HepG2 (cell line): ENCODE measurements around the gene TAF3. TPM values are rescaled to one million over a fixed set of nuclear protein-coding genes. Genes with fewer than 3 reads are reported as not detected.
A peak's percentile ranks its signal among the peaks of the same experiment; 100 is the strongest.

Experiments
- ATAC-seq: fragments of 200-7000 bp; cut with Tn5 transposase; 3 replicates; pipeline ENCODE4 v1.9.1; 2020; ENCODE audit warnings: mild to moderate bottlenecking, moderate library complexity
- BruUV-seq: library from RNA; stranded (reverse); fragments of 400-500 nt; replicated peaks from 2 replicates; lab custom pipeline; 2021; lab: Mats Ljungman, UMichigan
- CTCF ChIA-PET: fragments of 300-600 bp; formaldehyde crosslinking; extraction: SDS; loops from one replicate; lab custom pipeline; 2021; ENCODE audit warnings: low total read pairs, inconsistent platforms, low intra/inter-chr PET ratio; lab: Yijun Ruan, JAX
- POLR2A ChIA-PET: fragments of 350-600 bp; sonication (Branson Sonifier 250); formaldehyde crosslinking; loops from one replicate; lab custom pipeline; 2020; ENCODE audit warnings: antibody characterized with exemption, inconsistent platforms; lab: Yijun Ruan, JAX
- DNase-seq: peaks from one replicate; pipeline ENCODE4 v3.0.0-alpha.2; 2015; ENCODE audit warnings: low spot score
- FAIRE-seq: peaks from 3 replicates; lab custom pipeline; 2011; peaks lifted over from hg19 to GRCh38; lab: Jason Lieb, UNC
- H2AFZ ChIP-seq: one replicate; pipeline ENCODE4 v1.6.1; 2011; ENCODE audit warnings: low read length, inconsistent platforms
- H3K27ac ChIP-seq: fragments of 300-600 bp; 3 replicates; pipeline ENCODE4 v1.8.0; 2011; ENCODE audit warnings: mixed run types, mild to moderate bottlenecking, mixed read lengths, low read length, inconsistent platforms; ENCODE audit not compliant: insufficient read depth; ENCODE audit errors: extremely low read length
- H3K27me3 ChIP-seq, 2 experiments: fragments of 200-600 bp in 1 of 2; 2 replicates in 1 of 2; 3 replicates in 1 of 2; pipeline versions ENCODE4 v1.6.0 to v1.8.0; 2011; ENCODE audit warnings: low read length in 2 of 2, mild to moderate bottlenecking in 2 of 2, moderate library complexity in 2 of 2, inconsistent platforms in 1 of 2; ENCODE audit not compliant: insufficient read depth in 2 of 2, control insufficient read depth in 1 of 2
- H3K36me3 ChIP-seq, 2 experiments: fragments of 200-600 bp in 1 of 2; replicated peaks in 1 of 2; 2 replicates in 1 of 2; 3 replicates in 1 of 2; pipeline versions ENCODE4 v1.5.1 to v1.8.0; 2011; ENCODE audit warnings: low read length in 2 of 2, inconsistent platforms in 1 of 2; ENCODE audit not compliant: insufficient read depth in 2 of 2, control insufficient read depth in 1 of 2
- H3K4me1 ChIP-seq: 2 replicates; pipeline ENCODE4 v1.5.1; 2012; ENCODE audit warnings: low read length, inconsistent platforms; ENCODE audit not compliant: insufficient read depth
- H3K4me2 ChIP-seq: 2 replicates; pipeline ENCODE4 v1.6.0; 2011; ENCODE audit warnings: low read depth, low read length, inconsistent platforms
- H3K4me3 ChIP-seq, 3 experiments: fragments of 200-600 bp in 1 of 3; sonication (generic), shearing (Covaris generic) in 1 of 3; replicated peaks in 1 of 3; 2 replicates each; pipeline ENCODE4 v1.5.1; 2011 to 2016; ENCODE audit warnings: low read length in 3 of 3, inconsistent platforms in 2 of 3, low read depth in 2 of 3, mild to moderate bottlenecking in 2 of 3, control low read depth in 1 of 3, mixed read lengths in 1 of 3; ENCODE audit not compliant: insufficient read depth in 1 of 3
- H3K79me2 ChIP-seq: one replicate; pipeline ENCODE4 v1.6.1; 2011; ENCODE audit warnings: low read length, inconsistent platforms; ENCODE audit not compliant: insufficient read depth
- H3K9ac ChIP-seq: 2 replicates; pipeline ENCODE4 v1.6.0; 2011; ENCODE audit warnings: mild to moderate bottlenecking, low read depth, low read length, inconsistent platforms; ENCODE audit not compliant: insufficient read depth
- H3K9me3 ChIP-seq: 2 replicates; pipeline ENCODE4 v1.5.1; 2012; ENCODE audit warnings: mild to moderate bottlenecking, low read length
- H4K20me1 ChIP-seq: 2 replicates; pipeline ENCODE4 v1.6.0; 2011; ENCODE audit warnings: inconsistent platforms, mild to moderate bottlenecking, low read length, moderate library complexity; ENCODE audit not compliant: insufficient read depth
- AKAP8 ChIP-seq: sonication (generic); formaldehyde crosslinking; IDR thresholded peaks from 2 replicates; pipeline ENCODE4 v1.5.1; 2020; ENCODE audit warnings: mild to moderate bottlenecking, missing genetic modification reagents
- ATAD3A ChIP-seq: sonication (generic); formaldehyde crosslinking; IDR thresholded peaks from 2 replicates; pipeline ENCODE4 v1.4.0; 2020; ENCODE audit warnings: missing genetic modification reagents
- CERS6 ChIP-seq: sonication (generic); formaldehyde crosslinking; IDR thresholded peaks from 2 replicates; pipeline ENCODE4 v1.5.0; 2020; ENCODE audit warnings: missing genetic modification reagents
- FOXP1 ChIP-seq, 2 experiments: fragments of 450-650 bp in 1 of 2; IDR thresholded peaks; 2 replicates each; pipeline ENCODE4 v1.6.1; 2017 to 2018; ENCODE audit warnings: antibody characterized with exemption in 1 of 2
- GATA4 ChIP-seq: sonication (generic); IDR thresholded peaks from 2 replicates; pipeline ENCODE4 v1.6.1; 2016; ENCODE audit warnings: antibody characterized with exemption, low read depth, borderline replicate concordance
- GMEB2 ChIP-seq: IDR thresholded peaks from 2 replicates; pipeline ENCODE4 v1.6.1; 2016; ENCODE audit warnings: missing biosample characterization, missing genetic modification reagents, low read depth
- KLF6 ChIP-seq: IDR thresholded peaks from 2 replicates; pipeline ENCODE4 v1.8.0; 2016; ENCODE audit warnings: missing biosample characterization, missing genetic modification reagents
- MAFF ChIP-seq: IDR thresholded peaks from 2 replicates; pipeline ENCODE4 v1.6.1; 2011; ENCODE audit warnings: low read depth, low read length, improper control_type of control experiment
- MAFK ChIP-seq, 2 experiments: IDR thresholded peaks in 1 of 2; conservative IDR thresholded peaks in 1 of 2; 2 replicates each; pipeline ENCODE4 v1.6.1; 2011; ENCODE audit warnings: improper control_type of control experiment in 2 of 2, low read length in 2 of 2
- MLX ChIP-seq: IDR thresholded peaks from 2 replicates; pipeline ENCODE4 v1.6.1; 2016
- MXD1 ChIP-seq: sonication (generic); formaldehyde crosslinking; IDR thresholded peaks from 2 replicates; pipeline ENCODE4 v1.4.0; 2020; ENCODE audit warnings: mild to moderate bottlenecking, missing genetic modification reagents
- NFE2 ChIP-seq: sonication (generic); formaldehyde crosslinking; IDR thresholded peaks from 2 replicates; pipeline ENCODE4 v1.4.0; 2020; ENCODE audit warnings: missing genetic modification reagents
- NFE2L2 ChIP-seq: fragments of 150-350 bp; IDR thresholded peaks from 2 replicates; pipeline ENCODE4 v1.6.1; 2014; ENCODE audit warnings: low read length
- NFRKB ChIP-seq: fragments of 450-650 bp; IDR thresholded peaks from 2 replicates; pipeline ENCODE4 v1.6.1; 2017
- PITX1 ChIP-seq: sonication (generic); formaldehyde crosslinking; IDR thresholded peaks from 2 replicates; pipeline ENCODE4 v1.5.1; 2020; ENCODE audit warnings: mild to moderate bottlenecking, missing genetic modification reagents
- ZFX ChIP-seq: sonication (generic); formaldehyde crosslinking; IDR thresholded peaks from 2 replicates; pipeline ENCODE4 v1.4.0; 2020; ENCODE audit warnings: mild to moderate bottlenecking, low read depth, missing genetic modification reagents, moderate library complexity
- ZMYM3 ChIP-seq: sonication (generic); formaldehyde crosslinking; IDR thresholded peaks from 2 replicates; pipeline ENCODE4 v1.5.1; 2020; ENCODE audit warnings: mild to moderate bottlenecking, missing genetic modification reagents
- ZNF367 ChIP-seq: sonication (generic); formaldehyde crosslinking; IDR thresholded peaks from 2 replicates; pipeline ENCODE4 v1.4.0; 2020; ENCODE audit warnings: missing genetic modification reagents, borderline replicate concordance
- ZNF468 ChIP-seq: sonication (generic); formaldehyde crosslinking; IDR thresholded peaks from 2 replicates; pipeline ENCODE4 v1.8.0; 2022; ENCODE audit warnings: mild to moderate bottlenecking, moderate library complexity, missing genetic modification reagents
- ZNF557 ChIP-seq: sonication (generic); formaldehyde crosslinking; IDR thresholded peaks from 2 replicates; pipeline ENCODE4 v1.4.0; 2020; ENCODE audit warnings: missing genetic modification reagents
- ZNF672 ChIP-seq: sonication (generic); formaldehyde crosslinking; IDR thresholded peaks from 2 replicates; pipeline ENCODE4 v1.8.1; 2022; ENCODE audit warnings: missing genetic modification reagents
- ZNF788 ChIP-seq: sonication (generic); formaldehyde crosslinking; IDR thresholded peaks from 2 replicates; pipeline ENCODE4 v1.5.0; 2020; ENCODE audit warnings: mild to moderate bottlenecking, missing genetic modification reagents, borderline replicate concordance
- in situ Hi-C: cut with HindIII; loops from 2 replicates; pipeline ENCODE4 v1.10.0; 2017; ENCODE audit warnings: low pct_unique_long_range_greater_than_20kb; ENCODE audit not compliant: extremely low pct_ligation_motif_present
- intact Hi-C: fragments of 100-400 bp; cut with micrococcal nuclease; formaldehyde crosslinking; loops from one replicate; pipeline ENCODE4 v1.10.0; 2022; ENCODE audit not compliant: unreplicated experiment
- polyA plus RNA-seq, 8 experiments: library from polyadenylated mRNA; depleted of rRNA in 3 of 8; stranded (reverse) in 7 of 8; unstranded in 1 of 8; fragments of >200 nt; fragmentation: Illumina TruSeq in 4 of 8; extraction: Trizol in 4 of 8; gene quantifications; 2 replicates each; pipeline versions ENCODE4 v1.2.1 to v1.2.3, GENCODE V29; 2011 to 2016; ENCODE audit warnings: low read depth in 4 of 8, missing spikeins in 1 of 8, mixed read lengths in 1 of 8; ENCODE audit not compliant: insufficient read depth in 1 of 8
- total RNA-seq, 5 experiments: library from RNA; depleted of rRNA; stranded (reverse); fragments of >200 nt; fragmentation: Illumina TruSeq; extraction: Trizol; gene quantifications; 2 replicates each; pipeline ENCODE4 v1.2.3, GENCODE V29; 2016; ENCODE audit warnings: low read depth in 1 of 5

The TAF3 gene
- total and polyA plus RNA-seq, 2 of the 13 experiments (the other 11 are each of a cell fraction or from before 2014, with no cell fraction given): 1.7 to 2.9 TPM

GRCh38 chr10:7956508-7956907 is 138.2 kb downstream of the TAF3 start:
- DNase-seq (no peak), FAIRE-seq (no peak), ATAC-seq (no peak)
- no peak overlapping the region for H3K4me3 ChIP-seq
- H3K4me2 ChIP-seq: no peak overlapping the region
- no peak overlapping the region for H2AFZ ChIP-seq
- no peak overlapping the region for H3K9ac ChIP-seq
- ChIA-PET CTCF (no interaction called here), POLR2A (no interaction called here)
- H4K20me1 ChIP-seq: no peaks in the 10 kb centered on the region
- no peaks in the 10 kb centered on the region for H3K9me3 ChIP-seq
- in situ Hi-C loops (no loop called here), intact Hi-C loops (no loop called here)
- no peaks in the 10 kb centered on the region; a peak in 1 of 5 replicates for H3K36me3 ChIP-seq
- BruUV-seq: no TSS peak
- H3K27me3 ChIP-seq: no peaks in the 10 kb centered on the region; a peak in 1 of 5 replicates
- H3K27ac ChIP-seq: no peak overlapping the region
- peaks cover 17% of the 10 kb centered on the region for H3K4me1 ChIP-seq
- TF ChIP-seq NFRKB: no peak
- TF ChIP-seq NFE2 (CRISPR knock-in tag): peak; percentile 58; the same call in 1 of the 2 replicates
- TF ChIP-seq MLX (CRISPR knock-in tag): no peak
- no peak for TF ChIP-seq ZNF367 (CRISPR knock-in tag)
- TF ChIP-seq CERS6 (CRISPR knock-in tag): no peak
- no peak for TF ChIP-seq ZFX (CRISPR knock-in tag)
- TF ChIP-seq GATA4: no peak
- TF ChIP-seq GMEB2: no peak
- no peak for TF ChIP-seq KLF6 (CRISPR knock-in tag)
- no peak for TF ChIP-seq ZNF672 (CRISPR knock-in tag)
- no peak for TF ChIP-seq ZNF468 (CRISPR knock-in tag)
- no peak for TF ChIP-seq ZMYM3 (CRISPR knock-in tag)
- TF ChIP-seq ATAD3A (CRISPR knock-in tag): no peak
- TF ChIP-seq FOXP1 (IDR thresholded peaks at IDR 0.05): no peak
- TF ChIP-seq FOXP1 (CRISPR knock-in tag; IDR thresholded peaks at IDR 0.05): no peak
- TF ChIP-seq AKAP8: no peak
- TF ChIP-seq ZNF557: no peak
- TF ChIP-seq MAFK (conservative IDR thresholded peaks at IDR 0.05 in 1 of 2, IDR thresholded peaks at IDR 0.05 in 1 of 2; ENCODE audit: low read length in 2 of 2): peak; percentile 67 to 73
- TF ChIP-seq MXD1: no peak
- TF ChIP-seq NFE2L2: peak; percentile 96
- peak; percentile 39 for TF ChIP-seq MAFF
- TF ChIP-seq ZNF788 (CRISPR knock-in tag): no peak
- TF ChIP-seq PITX1 (CRISPR knock-in tag): no peak
- H3K79me2 ChIP-seq: no peaks in the 10 kb centered on the region
